Measurements from ENCODE around the gene SLC49A4. TPM values are rescaled to one million over a fixed set of nuclear protein-coding genes. Genes with fewer than 3 reads are reported as not detected.

Gene SLC49A4
- total and polyA plus RNA-seq, 2 of the 13 experiments (the other 11 are each of a cell fraction or from before 2014, with no cell fraction given): 6.5 to 16.3 TPM

- TF ChIP-seq HBP1 (CRISPR knock-in tag; IDR thresholded peaks at IDR 0.05; ENCODE audit: low read depth) (no peak), ZNF607 (CRISPR knock-in tag; IDR thresholded peaks at IDR 0.05; ENCODE audit: borderline replicate concordance) (no peak), ZNF75D (CRISPR knock-in tag; IDR thresholded peaks at IDR 0.05; ENCODE audit: borderline replicate concordance) (no peak), HMG20A (CRISPR knock-in tag; IDR thresholded peaks at IDR 0.05; ENCODE audit: borderline replicate concordance) (no peak)
Measured at GRCh38 chr3:122785231-122785630, 9.6 kb upstream of the SLC49A4 start (continued).

DNA sequence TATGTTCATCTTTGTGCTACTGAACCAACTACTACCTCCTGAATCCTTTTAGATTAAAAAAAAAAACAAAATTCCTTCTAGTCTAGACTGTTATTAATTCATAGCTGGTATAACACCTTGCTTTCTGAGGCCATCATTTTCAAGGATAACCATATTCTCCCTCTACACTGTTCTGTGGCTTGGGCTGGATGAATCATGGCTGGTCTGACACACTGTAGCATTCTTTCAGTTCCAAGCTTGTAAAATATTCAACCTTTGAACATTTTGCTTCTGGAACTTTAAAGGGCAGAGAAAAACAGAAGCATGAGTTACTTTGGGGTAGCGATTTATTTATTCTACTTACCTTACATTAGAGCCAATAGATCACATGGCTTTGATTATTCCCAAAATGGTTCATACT, 8.8 kb upstream of the SLC49A4 start:
- H3K27me3 ChIP-seq (ENCODE audit: control insufficient read depth in 1 of 2, insufficient read depth in 2 of 2, low read length in 2 of 2): no peaks in the 10 kb centered on the region
- TF ChIP-seq ISX (CRISPR knock-in tag; conservative IDR thresholded peaks at IDR 0.05) (no peak), TEAD3 (CRISPR knock-in tag; optimal IDR thresholded peaks at IDR 0.05; ENCODE audit: borderline replicate concordance) (peak; percentile 36), HNF4A (CRISPR knock-in tag; IDR thresholded peaks at IDR 0.05) (no peak), MED8 (CRISPR knock-in tag; IDR thresholded peaks at IDR 0.05; ENCODE audit: insufficient replicate concordance) (no peak), ZBTB40 (IDR thresholded peaks at IDR 0.05) (no peak), ZBTB40 (CRISPR knock-in tag; IDR thresholded peaks at IDR 0.05) (no peak), NCOA1 (CRISPR knock-in tag; IDR thresholded peaks at IDR 0.05) (no peak), SAP130 (CRISPR knock-in tag; IDR thresholded peaks at IDR 0.05; ENCODE audit: low read depth) (0 out of 2 replicates have a peak, but pooled peaks have one; percentile 11), FOSL2 (CRISPR knock-in tag; IDR thresholded peaks at IDR 0.05) (peak; percentile 36; the same call in 1 of the 2 replicates)
- TF ChIP-seq, protein P1, sequence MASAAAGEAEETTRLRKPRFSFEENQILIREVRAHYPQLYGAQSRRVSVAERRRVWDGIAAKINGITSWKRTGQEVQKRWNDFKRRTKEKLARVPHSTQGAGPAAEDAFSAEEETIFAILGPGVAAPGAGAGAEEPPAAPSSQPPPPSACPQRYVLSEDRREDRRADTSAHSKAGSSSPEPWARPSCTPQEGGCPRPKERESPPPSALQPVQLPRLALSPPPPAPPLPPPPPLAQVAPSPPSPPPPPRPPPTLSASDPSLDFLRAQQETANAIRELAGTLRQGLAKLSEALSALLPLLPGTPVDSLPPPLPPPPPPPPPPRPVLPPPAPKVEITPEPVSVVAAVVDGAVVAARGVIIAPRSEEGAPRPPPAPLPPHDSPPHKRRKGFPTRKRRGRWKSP (CRISPR knock-in tag; IDR thresholded peaks at IDR 0.05): no peak
- FAIRE-seq (peak; percentile 49), ATAC-seq (peak; percentile 89), DNase-seq (ENCODE audit: low spot score) (peak; percentile 40)
- ChIA-PET CTCF (ENCODE audit: low intra/inter-chr PET ratio, low total read pairs) (no interaction called here), POLR2A (no interaction called here)
- H3K4me1 ChIP-seq (ENCODE audit: insufficient read depth, low read length): peaks cover 27% of the 10 kb centered on the region
- H2AFZ ChIP-seq (ENCODE audit: low read length): no peak overlapping the region
- no peaks in the 10 kb centered on the region; a peak in 1 of 5 replicates for H3K36me3 ChIP-seq (replicated peaks in 1 of 2; ENCODE audit: control insufficient read depth in 1 of 2, insufficient read depth in 2 of 2, low read length in 2 of 2)
- no peaks in the 10 kb centered on the region for H4K20me1 ChIP-seq (ENCODE audit: insufficient read depth, low read length)
- no peak overlapping the region for H3K4me2 ChIP-seq (ENCODE audit: low read depth, low read length)
- no peaks in the 10 kb centered on the region for H3K79me2 ChIP-seq (ENCODE audit: insufficient read depth, low read length)
- in situ Hi-C loops (cut with HindIII; ENCODE audit: extremely low pct_ligation_motif_present, low pct_unique_long_range_greater_than_20kb) (no loop called here), intact Hi-C loops (cut with micrococcal nuclease; ENCODE audit: unreplicated experiment) (no loop called here)
- H3K9me3 ChIP-seq (ENCODE audit: low read length): no peaks in the 10 kb centered on the region
- no TSS peak for BruUV-seq (replicated peaks)
- WGBS (ENCODE audit: low lambda C conversion rate): 28% methylated on average over 1 of the region's 1 CpG
- peak overlapping the region; percentile 16 for H3K27ac ChIP-seq (ENCODE audit: extremely low read length, insufficient read depth, low read length)
- H3K9ac ChIP-seq (ENCODE audit: insufficient read depth, low read depth, low read length): no peak overlapping the region
- H3K4me3 ChIP-seq (replicated peaks in 1 of 3; ENCODE audit: insufficient read depth in 1 of 3, low read depth in 2 of 3, low read length in 3 of 3): no peak overlapping the region

All from HepG2 (cell line).